BJ (cell line): Measurements from ENCODE around the gene DGKB. TPM values are rescaled to one million over a fixed set of nuclear protein-coding genes. Genes with fewer than 3 reads are reported as not detected.

ENCODE experiments used
- CTCF ChIA-PET: fragments of 350-600 bp; formaldehyde crosslinking; extraction: SDS; loops from one replicate; lab custom pipeline; 2021; ENCODE audit warnings: antibody characterized with exemption, inconsistent platforms; lab: Yijun Ruan, JAX
- POLR2A ChIA-PET: fragments of 300-600 bp; sonication (Branson Sonifier 250); formaldehyde crosslinking; extraction: SDS; loops from one replicate; lab custom pipeline; 2021; ENCODE audit warnings: antibody characterized with exemption; lab: Charles Lee
- DNase-seq: peaks from one replicate; pipeline ENCODE4 v3.0.0-alpha.2; 2011; ENCODE audit warnings: low read depth
- H3K27me3 ChIP-seq: 2 replicates; pipeline ENCODE4 v1.6.0; 2011; ENCODE audit warnings: low read length; ENCODE audit not compliant: control insufficient read depth, insufficient read depth
- H3K36me3 ChIP-seq: 2 replicates; pipeline ENCODE4 v1.5.1; 2011; ENCODE audit warnings: low read length; ENCODE audit not compliant: control insufficient read depth, insufficient read depth
- H3K4me3 ChIP-seq: 2 replicates; pipeline ENCODE4 v1.5.1; 2011; ENCODE audit warnings: low read depth, mild to moderate bottlenecking, control low read depth, low read length
- CTCF ChIP-seq: IDR thresholded peaks from 2 replicates; pipeline ENCODE4 v1.5.1; 2011; ENCODE audit warnings: low read depth, mild to moderate bottlenecking, control low read depth, inconsistent platforms, low read length, moderate library complexity; ENCODE audit not compliant: insufficient read depth
- polyA plus RNA-seq: library from polyadenylated mRNA; depleted of rRNA; stranded (reverse); fragments of >200 nt; gene quantifications from 2 replicates; pipeline ENCODE4 v1.2.3, GENCODE V29; 2011

The DGKB gene
- polyA plus RNA-seq, 1 experiment = 0.09 TPM

- POLR2A ChIA-PET = no interaction called here
- Histone ChIP-seq H3K36me3 (no peaks in the 10 kb centered on the region), H3K4me3 (no peak overlapping the region), H3K27me3 (no peaks in the 10 kb centered on the region)
- CTCF ChIA-PET = interaction anchor here (1.2 to 3.5 kb wide), 2 partner anchors 8 to 1410 kb away, joined by 4 to 24 read pairs; no protein-coding TSS in a partner anchor
- no peak for TF ChIP-seq CTCF
- DNase-seq = no peak
Measured at GRCh38 chr7:14690075-14690474, 212.5 kb downstream of the DGKB start.

GRCh38 chr7:14688208-14688607 is 214.3 kb downstream of the DGKB start:
- H3K36me3 ChIP-seq = no peaks in the 10 kb centered on the region
- no peak for TF ChIP-seq CTCF
- no peaks in the 10 kb centered on the region for H3K27me3 ChIP-seq
- ChIA-PET POLR2A (no interaction called here), CTCF (no interaction called here)
- DNase-seq = no peak
- no peak overlapping the region for H3K4me3 ChIP-seq

GRCh38 chr7:14687777-14688176 is 214.8 kb downstream of the DGKB start:
- Histone ChIP-seq H3K27me3 (no peaks in the 10 kb centered on the region), H3K4me3 (no peak overlapping the region), H3K36me3 (no peaks in the 10 kb centered on the region)
- CTCF ChIA-PET = interaction anchor here (0.8 kb wide), 2 partner anchors 12 to 227 kb away, joined by 3 read pairs; no protein-coding TSS in a partner anchor
- no peak for TF ChIP-seq CTCF
- DNase-seq = no peak
- POLR2A ChIA-PET = no interaction called here

GRCh38 chr7:14687241-14687640 is 215.3 kb downstream of the DGKB start:
- CTCF ChIA-PET = interaction anchor here (0.8 kb wide), 2 partner anchors 11 to 227 kb away, joined by 3 read pairs; no protein-coding TSS in a partner anchor
- Histone ChIP-seq H3K27me3 (no peaks in the 10 kb centered on the region), H3K36me3 (no peaks in the 10 kb centered on the region), H3K4me3 (no peak overlapping the region)
- no peak for DNase-seq
- no peak for TF ChIP-seq CTCF
- POLR2A ChIA-PET = no interaction called here

GRCh38 chr7:14685167-14685566 is 217.4 kb downstream of the DGKB start:
- no peaks in the 10 kb centered on the region for H3K27me3 ChIP-seq
- CTCF ChIA-PET = no interaction called here
- DNase-seq = no peak
- no peak for TF ChIP-seq CTCF
- no peaks in the 10 kb centered on the region for H3K36me3 ChIP-seq
- H3K4me3 ChIP-seq = no peak overlapping the region
- POLR2A ChIA-PET = no interaction called here
